ENCODE results near the gene LRIT2. TPM values are rescaled to one million over a fixed set of nuclear protein-coding genes. Genes with fewer than 3 reads are reported as not detected.

LRIT2 gene
- total RNA-seq, 2 donors from 2014 or later: not detected

DNA sequence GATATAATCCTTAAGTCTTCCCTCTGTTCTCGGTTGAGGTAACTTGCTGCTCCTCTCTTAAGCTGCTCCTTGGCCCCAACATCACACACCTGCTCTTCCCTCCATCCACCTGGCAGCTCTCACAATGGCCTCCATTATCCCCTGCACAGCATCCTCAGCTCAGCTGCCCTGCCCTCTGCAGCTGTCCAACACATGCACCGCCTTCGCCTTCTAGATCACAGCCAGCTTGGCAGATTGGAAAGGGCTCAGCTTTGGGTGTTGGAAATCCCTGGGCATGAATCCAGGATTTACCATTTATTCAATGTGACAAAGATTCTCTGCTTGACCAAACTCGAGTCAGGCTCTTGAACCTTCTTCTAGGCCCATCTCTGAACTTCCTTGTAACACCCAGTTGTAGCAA is 40.1 kb upstream of the LRIT2 start:
- Histone ChIP-seq H3K9me3 (no peaks in the 10 kb centered on the region), H3K4me1 (ENCODE audit: control insufficient read depth in 1 of 2, low read depth in 2 of 2) (no peaks in the 10 kb centered on the region), H3K27me3 (replicated peaks; ENCODE audit: insufficient read depth) (no peaks in the 10 kb centered on the region), H3K27ac (no peak overlapping the region), H3K36me3 (no peaks in the 10 kb centered on the region), H3K4me3 (no peak overlapping the region)
- TF ChIP-seq, protein P1, sequence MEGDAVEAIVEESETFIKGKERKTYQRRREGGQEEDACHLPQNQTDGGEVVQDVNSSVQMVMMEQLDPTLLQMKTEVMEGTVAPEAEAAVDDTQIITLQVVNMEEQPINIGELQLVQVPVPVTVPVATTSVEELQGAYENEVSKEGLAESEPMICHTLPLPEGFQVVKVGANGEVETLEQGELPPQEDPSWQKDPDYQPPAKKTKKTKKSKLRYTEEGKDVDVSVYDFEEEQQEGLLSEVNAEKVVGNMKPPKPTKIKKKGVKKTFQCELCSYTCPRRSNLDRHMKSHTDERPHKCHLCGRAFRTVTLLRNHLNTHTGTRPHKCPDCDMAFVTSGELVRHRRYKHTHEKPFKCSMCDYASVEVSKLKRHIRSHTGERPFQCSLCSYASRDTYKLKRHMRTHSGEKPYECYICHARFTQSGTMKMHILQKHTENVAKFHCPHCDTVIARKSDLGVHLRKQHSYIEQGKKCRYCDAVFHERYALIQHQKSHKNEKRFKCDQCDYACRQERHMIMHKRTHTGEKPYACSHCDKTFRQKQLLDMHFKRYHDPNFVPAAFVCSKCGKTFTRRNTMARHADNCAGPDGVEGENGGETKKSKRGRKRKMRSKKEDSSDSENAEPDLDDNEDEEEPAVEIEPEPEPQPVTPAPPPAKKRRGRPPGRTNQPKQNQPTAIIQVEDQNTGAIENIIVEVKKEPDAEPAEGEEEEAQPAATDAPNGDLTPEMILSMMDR (IDR thresholded peaks at IDR 0.05): no peak
- ATAC-seq (ENCODE audit: insufficient number of reproducible peaks, low FRiP score, low read depth) (no peak), DNase-seq (ENCODE audit: low spot score) (no peak)

DNA sequence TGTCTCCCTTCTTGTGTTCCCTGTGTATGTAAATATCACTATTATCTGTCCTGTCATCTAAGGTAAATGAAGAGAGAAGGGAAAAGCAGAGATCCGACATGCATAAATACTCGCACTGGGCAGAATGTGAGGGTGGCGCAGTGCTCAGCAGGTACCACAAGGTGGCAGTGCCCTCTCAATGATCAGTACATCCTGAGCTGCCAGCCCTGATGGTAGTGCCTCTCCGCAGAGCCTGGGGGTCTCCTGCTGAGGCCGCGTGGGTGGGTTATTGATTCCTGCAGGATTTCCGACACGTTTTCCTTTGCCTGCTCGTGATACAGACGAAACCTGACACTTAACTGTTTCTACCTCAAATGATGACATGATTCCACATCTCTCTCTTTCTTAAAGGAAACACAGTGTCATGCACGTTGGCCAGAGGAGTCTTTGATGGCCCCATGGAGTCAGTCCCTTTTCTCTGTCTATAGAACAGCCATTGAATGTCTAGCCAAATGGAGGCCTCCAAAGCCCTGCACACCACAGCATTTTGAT is 39.3 kb upstream of the LRIT2 start:
- no peaks in the 10 kb centered on the region for H3K36me3 ChIP-seq
- TF ChIP-seq, protein P1 (IDR thresholded peaks at IDR 0.05): peak; percentile 94
- H3K9me3 ChIP-seq: no peaks in the 10 kb centered on the region
- no peak overlapping the region for H3K4me3 ChIP-seq
- H3K27ac ChIP-seq: no peak overlapping the region
- H3K4me1 ChIP-seq (ENCODE audit: control insufficient read depth in 1 of 2, low read depth in 2 of 2): no peaks in the 10 kb centered on the region
- DNase-seq (ENCODE audit: low spot score) (peak; percentile 22), ATAC-seq (ENCODE audit: insufficient number of reproducible peaks, low FRiP score, low read depth) (no peak)
- H3K27me3 ChIP-seq (replicated peaks; ENCODE audit: insufficient read depth): no peaks in the 10 kb centered on the region

DNA sequence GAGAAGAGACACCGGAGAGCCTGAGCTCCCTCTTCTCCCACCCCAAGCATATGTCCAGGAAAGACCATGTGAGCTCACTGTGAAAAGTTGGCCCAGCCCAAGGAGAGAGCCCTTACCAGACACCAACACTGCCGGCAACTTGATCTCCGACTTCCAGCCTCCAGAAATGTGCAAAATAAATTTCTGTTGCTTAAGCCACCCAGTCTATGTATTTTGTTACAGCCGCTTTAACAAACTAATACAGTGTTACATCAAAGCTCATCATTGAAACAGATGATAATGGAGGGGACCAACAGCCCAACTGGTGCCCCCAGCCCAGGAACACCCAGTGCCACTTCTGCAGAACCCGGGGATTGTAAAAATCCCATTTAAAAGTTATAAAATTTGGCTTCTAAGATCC is 38.4 kb upstream of the LRIT2 start:
- Histone ChIP-seq H3K27ac (no peak overlapping the region), H3K9me3 (no peaks in the 10 kb centered on the region), H3K4me3 (no peak overlapping the region), H3K4me1 (ENCODE audit: control insufficient read depth in 1 of 2, low read depth in 2 of 2) (no peaks in the 10 kb centered on the region), H3K36me3 (no peaks in the 10 kb centered on the region), H3K27me3 (replicated peaks; ENCODE audit: insufficient read depth) (no peaks in the 10 kb centered on the region)
- DNase-seq (ENCODE audit: low spot score): no peak
- ATAC-seq (ENCODE audit: insufficient number of reproducible peaks, low FRiP score, low read depth): no peak
- TF ChIP-seq, protein P1 (IDR thresholded peaks at IDR 0.05): no peak

DNA sequence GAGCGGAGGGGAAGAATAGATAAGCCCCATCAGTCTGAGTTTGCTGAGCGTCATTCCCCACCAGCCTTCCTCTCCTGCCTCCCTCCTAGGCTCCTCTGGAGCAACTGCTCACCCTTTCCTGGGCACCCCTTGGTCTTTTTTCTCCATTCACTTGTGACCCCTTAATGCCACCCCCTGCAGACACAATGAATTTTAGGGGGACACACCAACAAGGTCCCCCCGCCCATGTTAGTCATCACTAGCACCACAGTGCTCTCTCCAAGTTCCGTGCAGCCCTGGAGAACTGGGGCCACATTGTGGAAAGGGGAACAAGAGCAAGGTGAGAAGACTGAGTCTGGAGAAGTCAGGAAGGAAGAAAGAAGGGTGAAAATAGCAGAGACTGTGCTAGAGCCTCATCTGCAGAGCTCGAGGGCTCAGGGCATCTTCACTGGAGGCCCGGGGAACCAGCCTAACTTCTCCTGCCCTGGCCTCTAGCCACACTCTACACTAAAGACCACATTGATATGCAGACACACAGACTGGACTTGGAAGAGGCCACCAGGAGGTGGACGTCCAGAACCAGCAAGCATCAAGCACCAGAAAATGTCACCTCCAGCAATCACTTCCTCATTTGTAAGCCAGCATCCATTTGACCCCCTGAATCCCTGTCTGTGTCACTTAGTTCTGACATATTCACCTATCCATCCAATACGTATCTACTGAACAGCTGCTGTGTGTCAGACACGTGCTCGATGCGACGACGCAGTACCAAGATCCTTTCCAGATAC is 37.0 kb upstream of the LRIT2 start:
- no peak for DNase-seq (ENCODE audit: low spot score)
- TF ChIP-seq, protein P1 (IDR thresholded peaks at IDR 0.05): no peak
- H3K36me3 ChIP-seq: no peaks in the 10 kb centered on the region
- no peak overlapping the region for H3K27ac ChIP-seq
- ATAC-seq (ENCODE audit: insufficient number of reproducible peaks, low FRiP score, low read depth): no peak
- no peaks in the 10 kb centered on the region for H3K27me3 ChIP-seq (replicated peaks; ENCODE audit: insufficient read depth)
- H3K9me3 ChIP-seq: no peaks in the 10 kb centered on the region
- no peak overlapping the region for H3K4me3 ChIP-seq
- H3K4me1 ChIP-seq (ENCODE audit: control insufficient read depth in 1 of 2, low read depth in 2 of 2): no peaks in the 10 kb centered on the region

DNA sequence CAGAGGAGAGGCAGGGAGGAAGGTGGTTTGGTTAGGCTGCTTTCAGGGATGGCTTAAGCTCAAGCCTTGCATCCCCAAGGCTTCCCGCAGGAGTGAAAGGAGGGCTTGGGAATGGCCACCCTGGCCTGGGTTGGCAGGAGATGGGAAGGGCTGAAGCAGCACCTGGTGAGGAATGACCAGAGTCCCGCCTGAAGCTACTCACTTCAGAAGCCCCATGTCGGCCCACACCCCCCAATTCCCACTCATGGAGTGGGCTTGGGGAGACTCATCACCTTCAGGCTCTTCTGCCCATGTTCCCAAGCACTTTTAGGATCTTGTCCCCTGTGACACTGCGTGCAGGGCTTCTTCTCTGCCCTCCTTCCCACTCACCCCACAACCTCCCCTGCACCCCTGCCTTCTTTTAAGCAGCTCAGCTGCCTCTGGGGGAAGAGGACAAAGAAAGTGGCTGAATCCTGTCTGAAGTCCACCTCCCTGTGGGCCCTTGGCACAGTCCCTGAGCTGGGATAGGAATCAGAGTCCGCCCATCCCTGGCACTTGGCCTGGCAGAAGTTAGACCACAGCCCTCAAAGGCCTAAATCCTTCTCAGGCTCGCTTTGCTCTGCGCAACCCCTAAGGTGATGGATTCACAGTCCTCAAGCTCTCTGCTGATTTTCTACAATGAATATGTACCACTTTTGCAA is 36.0 kb upstream of the LRIT2 start:
- Histone ChIP-seq H3K36me3 (no peaks in the 10 kb centered on the region), H3K9me3 (no peaks in the 10 kb centered on the region), H3K27me3 (replicated peaks; ENCODE audit: insufficient read depth) (no peaks in the 10 kb centered on the region), H3K27ac (no peak overlapping the region), H3K4me3 (no peak overlapping the region), H3K4me1 (ENCODE audit: control insufficient read depth in 1 of 2, low read depth in 2 of 2) (no peaks in the 10 kb centered on the region)
- TF ChIP-seq, protein P1 (IDR thresholded peaks at IDR 0.05): no peak
- DNase-seq (ENCODE audit: low spot score): no peak
- ATAC-seq (ENCODE audit: insufficient number of reproducible peaks, low FRiP score, low read depth): no peak

Data from thoracic aorta (tissue), 2 donors.